ENCODE results near the gene UTP14A.

UTP14A gene

GRCh38 chrX:129953881-129954280, 47.9 kb downstream of the UTP14A start:
- DNase-seq = no peak

DNA sequence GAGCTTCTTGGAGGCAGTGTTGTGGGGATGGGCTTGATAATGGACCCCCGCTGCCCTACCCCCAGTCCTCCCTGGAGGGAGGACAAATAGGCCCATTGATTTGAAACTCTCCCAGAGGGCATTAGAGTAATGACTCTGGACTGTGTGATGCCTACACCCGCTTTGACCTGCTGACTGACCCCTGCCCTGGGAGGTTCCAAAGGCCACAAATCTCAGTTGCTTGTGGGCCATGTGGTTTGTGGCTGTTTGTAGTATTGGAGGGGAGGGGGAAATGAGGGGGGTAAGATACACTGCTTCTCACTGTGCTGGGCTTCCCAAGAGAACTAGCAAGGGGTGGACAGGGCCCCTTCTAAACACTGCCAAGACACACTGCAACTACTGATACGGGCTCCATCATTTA, 48.8 kb downstream of the UTP14A start:
- no peak for DNase-seq

DNA sequence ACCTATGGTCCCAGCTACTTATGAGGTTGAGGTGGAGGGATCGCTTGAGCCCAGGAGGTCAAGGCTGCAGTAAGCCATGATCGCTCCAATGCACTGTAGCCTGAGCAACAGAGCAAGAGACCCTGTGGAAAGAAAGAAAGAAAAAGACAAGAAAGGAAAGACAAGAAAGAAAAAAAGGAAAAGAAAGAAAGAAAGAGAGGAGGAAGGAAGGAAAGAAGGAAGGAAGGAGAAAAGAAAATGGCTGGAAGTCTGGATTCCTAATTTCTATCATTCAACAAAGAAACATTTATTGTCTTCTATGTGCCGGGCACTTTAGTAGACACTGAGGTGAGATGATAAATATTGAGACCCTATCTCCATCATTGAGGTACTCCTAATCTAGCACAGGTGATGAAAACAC, 49.7 kb downstream of the UTP14A start:
- DNase-seq = no peak

GRCh38 chrX:129956145-129956544, 50.2 kb downstream of the UTP14A start:
- DNase-seq = no peak

- no peak for DNase-seq
Measured at GRCh38 chrX:129956765-129957164, 50.8 kb downstream of the UTP14A start.

DNA sequence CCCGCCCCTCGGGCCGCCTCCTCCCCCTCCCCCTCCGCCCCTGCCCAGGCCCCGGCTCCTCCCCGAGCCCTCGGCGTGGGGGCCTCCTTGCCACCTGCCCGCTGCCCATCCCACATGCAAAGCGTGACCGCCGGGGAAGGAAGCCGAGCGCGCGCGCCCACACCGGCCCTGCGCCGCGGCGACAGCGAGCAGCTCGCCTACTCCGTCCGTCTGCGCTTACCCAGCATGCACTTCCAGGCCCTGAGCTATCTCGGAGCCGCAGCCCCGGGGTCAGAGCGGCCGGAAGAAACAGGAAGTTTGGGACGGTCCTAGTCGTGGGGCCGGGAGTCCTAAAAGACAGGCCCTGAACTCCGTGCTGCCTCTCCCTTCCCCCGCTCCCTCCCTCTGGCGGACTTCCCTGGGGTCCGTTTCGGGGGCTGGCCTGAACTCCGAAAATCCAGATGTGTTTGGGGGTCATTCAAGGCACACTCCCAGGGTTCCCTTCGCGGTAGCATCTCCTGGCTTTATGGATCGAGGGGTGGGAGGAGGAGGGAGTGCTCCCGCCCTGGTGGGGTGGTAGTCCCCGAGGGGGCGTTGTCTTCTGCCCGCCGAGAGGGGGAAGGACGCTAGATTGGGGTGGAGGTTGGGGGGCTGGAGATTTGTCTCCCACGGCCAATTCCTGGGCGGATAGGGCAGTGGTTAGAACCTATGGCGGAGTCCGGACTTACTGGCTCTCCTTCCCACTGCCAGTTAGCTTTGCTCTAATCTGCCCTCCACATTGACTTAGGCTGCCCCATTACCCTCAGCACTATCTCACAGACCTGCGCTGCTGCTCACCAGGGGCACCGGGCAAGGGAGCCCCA, 51.5 kb downstream of the UTP14A start:
- no peak for DNase-seq

DNA sequence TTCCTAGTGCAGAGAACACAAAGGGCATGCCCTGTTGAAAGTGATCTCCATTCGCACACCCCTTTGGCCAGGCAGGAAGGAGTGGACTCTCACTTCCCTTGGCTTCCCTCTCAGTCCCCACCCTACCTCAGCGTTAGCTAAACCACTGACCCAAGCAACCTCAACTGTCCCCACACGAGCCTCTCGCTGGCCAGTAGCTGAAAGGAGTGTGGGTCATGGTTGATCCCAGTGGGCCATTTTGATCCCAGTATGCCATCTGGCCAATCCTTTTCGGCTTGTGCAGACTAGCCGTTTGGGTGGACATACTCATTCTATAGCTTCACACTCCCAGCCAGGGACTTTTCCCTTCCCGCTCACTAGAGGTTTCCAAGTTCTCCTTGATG, 52.1 kb downstream of the UTP14A start:
- no peak for DNase-seq

DNA sequence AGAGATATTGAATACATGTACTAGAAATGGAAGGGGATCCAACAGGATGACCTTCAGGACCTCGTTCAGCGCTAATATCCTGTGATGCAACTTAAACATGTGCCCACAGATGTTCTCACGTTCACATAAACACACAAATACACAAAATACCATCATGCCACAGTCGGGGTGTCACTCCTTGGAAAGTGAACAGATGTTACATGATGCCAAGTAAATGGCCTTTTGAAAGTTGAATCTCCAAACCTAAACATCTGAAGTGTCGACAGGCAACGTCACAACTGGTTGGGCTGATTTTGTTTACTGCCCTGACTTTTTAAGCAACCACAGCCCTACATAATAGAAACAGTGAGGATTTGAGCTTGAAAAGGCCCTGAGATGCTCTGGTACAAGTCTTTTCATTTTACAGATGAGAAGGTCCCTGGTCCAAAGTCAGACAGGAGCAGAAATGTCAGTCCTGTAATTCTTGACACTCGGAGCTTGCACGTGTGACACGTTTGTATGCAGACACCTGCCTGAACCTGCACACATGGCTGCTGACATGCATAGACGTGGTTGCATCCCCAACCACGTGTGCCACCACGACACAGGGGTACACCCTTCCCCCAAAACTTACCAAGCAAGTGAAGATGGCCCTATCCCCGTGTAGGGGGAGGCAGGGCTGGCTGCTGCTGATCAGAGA, 53.0 kb downstream of the UTP14A start:
- DNase-seq = no peak

DNA sequence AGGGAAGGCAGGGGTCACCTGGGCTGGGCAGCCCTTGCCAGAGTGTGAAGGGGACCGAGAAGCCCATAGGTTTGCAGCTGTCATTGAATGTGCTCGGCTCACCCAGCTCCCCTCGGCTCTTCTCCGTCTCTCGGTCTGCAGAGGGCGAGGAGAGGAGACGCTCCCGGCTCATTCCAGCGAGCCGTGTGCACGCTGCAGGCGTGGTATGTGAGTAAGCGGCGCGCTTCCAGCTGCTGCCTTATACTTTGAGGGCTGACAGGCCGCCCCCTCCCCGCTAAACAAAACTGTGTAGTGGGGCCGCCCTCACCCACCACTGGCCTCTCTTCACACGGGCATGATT, 53.5 kb downstream of the UTP14A start:
- no peak for DNase-seq

- DNase-seq = no peak
Measured at GRCh38 chrX:129961180-129962083, 55.5 kb downstream of the UTP14A start.

GRCh38 chrX:129963729-129964128, 57.8 kb downstream of the UTP14A start:
- no peak for DNase-seq

DNA sequence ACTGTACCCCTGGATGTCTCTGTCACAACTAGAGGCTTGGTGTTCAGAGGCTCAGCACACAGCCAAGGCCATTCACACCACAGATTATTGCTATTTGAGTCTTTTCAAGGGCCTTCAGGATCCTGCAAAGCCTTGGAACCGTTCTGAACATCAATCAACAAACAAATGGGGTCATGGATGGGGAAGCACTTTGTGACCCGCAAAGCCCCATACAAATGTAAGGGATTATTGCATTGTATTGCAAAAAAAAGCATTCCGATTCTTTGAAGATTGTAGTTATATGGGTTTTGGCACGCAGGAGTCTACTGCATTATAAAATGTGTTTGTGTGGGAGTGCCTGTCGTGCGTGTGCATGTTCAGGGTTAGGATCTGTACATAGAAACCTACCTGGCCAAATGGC, 59.2 kb downstream of the UTP14A start:
- no peak for DNase-seq

- no peak for DNase-seq
Measured at GRCh38 chrX:129968968-129969367, 63.0 kb downstream of the UTP14A start.

DNA sequence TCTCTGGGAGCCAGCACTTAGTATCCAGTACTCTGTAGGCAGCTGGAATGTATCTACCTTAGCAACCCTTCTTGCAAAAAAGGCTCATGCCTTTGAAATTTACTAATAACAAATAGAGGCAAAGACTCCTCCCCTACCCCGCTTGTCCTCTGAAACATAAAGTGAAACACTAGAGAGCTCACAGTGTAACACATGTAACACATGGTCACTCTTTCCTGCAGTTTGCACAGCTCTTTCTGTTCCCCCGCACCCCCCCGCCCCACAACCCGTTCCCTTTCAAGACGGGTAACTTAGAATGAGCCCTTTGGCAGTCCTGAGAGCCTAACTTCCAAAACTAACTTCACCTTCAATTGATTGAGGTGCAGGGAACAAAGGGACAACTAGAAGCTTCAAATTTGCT, 70.5 kb downstream of the UTP14A start:
- DNase-seq = no peak

All from cortex of kidney (tissue), 1 donor.